Measurements from ENCODE around the gene KSR2. TPM values are rescaled to one million over a fixed set of nuclear protein-coding genes. Genes with fewer than 3 reads are reported as not detected.

Gene KSR2
- total and polyA plus RNA-seq, 2 of the 4 experiments (the other 2 are of a cell fraction) = not detected

DNA sequence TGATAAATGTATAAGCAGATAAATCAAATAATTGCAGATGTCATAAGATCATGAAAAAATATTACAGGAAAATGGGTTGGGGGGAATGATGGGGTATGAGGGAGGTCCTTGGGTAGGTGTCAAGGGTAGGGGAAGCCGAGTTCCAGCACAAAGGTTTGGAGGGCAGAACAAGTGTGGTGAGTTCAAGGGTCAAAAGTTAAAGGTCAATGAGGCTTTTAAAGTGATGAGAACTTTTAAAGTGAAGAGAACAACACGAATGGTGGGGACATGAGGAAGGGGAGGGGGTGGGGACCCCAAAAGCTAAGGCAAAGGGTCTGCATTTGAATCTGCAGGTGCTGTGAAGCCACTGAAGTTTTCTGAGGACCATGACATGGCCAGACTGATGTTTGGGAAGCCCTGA lies 406.8 kb downstream of the KSR2 start:
- no peak overlapping the region for H3K56ac ChIP-seq (ENCODE audit: extremely low read depth, insufficient read depth, low read length)

More for the DNA sequence above, 406.8 kb downstream of the KSR2 start:
- DNase-seq (no peak), ATAC-seq (ENCODE audit: low read depth) (no peak)
- H3K9ac ChIP-seq (ENCODE audit: low read depth, low read length) = no peak overlapping the region
- dilution Hi-C loops (cut with HindIII; ENCODE audit: low sequenced_read_pairs, unreplicated experiment) (no loop called here), intact Hi-C loops (cut with micrococcal nuclease) (no loop called here), in situ Hi-C loops (cut with MboI; ENCODE audit: low sequenced_read_pairs) (no loop called here)
- no peaks in the 10 kb centered on the region for H3K4me1 ChIP-seq (ENCODE audit: control insufficient read depth, insufficient read depth, low read length)
- no peak overlapping the region for H3K4ac ChIP-seq (ENCODE audit: low read depth, low read length)
- H4K5ac ChIP-seq (ENCODE audit: low read depth, low read length) = no peak overlapping the region
- TF ChIP-seq BHLHE40 (IDR thresholded peaks at IDR 0.05; ENCODE audit: low read depth, low read length) (no peak), RAD21 (IDR thresholded peaks at IDR 0.05; ENCODE audit: low read length) (no peak), MAZ (IDR thresholded peaks at IDR 0.05; ENCODE audit: borderline replicate concordance, low read depth, low read length) (no peak), CTCF (conservative IDR thresholded peaks at IDR 0.05; ENCODE audit: low read depth, low read length) (no peak), NFE2L2 (IDR thresholded peaks at IDR 0.05; ENCODE audit: low read depth, low read length) (no peak), CEBPB (IDR thresholded peaks at IDR 0.05; ENCODE audit: low read depth, low read length) (no peak)
- no peak overlapping the region for H4K8ac ChIP-seq (ENCODE audit: low read depth in 2 of 2, low read length in 2 of 2)
- ChIA-PET CTCF (interaction anchor here (0.6 kb wide), 1 partner anchor 174 kb away, joined by 3 read pairs; no protein-coding TSS in a partner anchor), POLR2A (ENCODE audit: unreplicated experiment) (no interaction called here)
- WGBS, 2 experiments (ENCODE audit: extremely low coverage in 2 of 2, insufficient read length in 1 of 2) = 17% methylated on average over 2 of the region's 2 CpGs; no CpG with 5 or more reads in 1 of the 2 experiments
- no peak overlapping the region for H2AK5ac ChIP-seq (ENCODE audit: low read depth, low read length)
- no peak overlapping the region for H2AK9ac ChIP-seq (replicated peaks; ENCODE audit: low read depth, low read length, poor library complexity)
- no peak overlapping the region for H4K91ac ChIP-seq (ENCODE audit: insufficient read depth, low read depth, low read length)
- H3K4me2 ChIP-seq (ENCODE audit: low read depth, low read length) = no peak overlapping the region
- no peak overlapping the region for H3K14ac ChIP-seq (replicated peaks; ENCODE audit: low read depth, low read length)
- no peak overlapping the region for H2BK20ac ChIP-seq (ENCODE audit: low read depth, low read length)
- no peaks in the 10 kb centered on the region for H3K9me1 ChIP-seq (ENCODE audit: insufficient read depth, low read length)
- no peak overlapping the region for H2AFZ ChIP-seq (replicated peaks; ENCODE audit: low read length, poor library complexity)
- H3K23ac ChIP-seq (ENCODE audit: low read depth, low read length) = no peak overlapping the region
- H3K18ac ChIP-seq (ENCODE audit: low read depth, low read length) = no peak overlapping the region
- H2BK15ac ChIP-seq (ENCODE audit: low read depth, low read length) = no peak overlapping the region
- H3K79me1 ChIP-seq (ENCODE audit: low read depth in 1 of 2, low read length in 2 of 2) = no peaks in the 10 kb centered on the region
- H2BK120ac ChIP-seq (ENCODE audit: low read depth, low read length) = no peak overlapping the region
- H3K9me3 ChIP-seq (ENCODE audit: control insufficient read depth, insufficient read depth, low read length) = peaks cover 16% of the 10 kb centered on the region
- no peaks in the 10 kb centered on the region for H3K36me3 ChIP-seq (ENCODE audit: control insufficient read depth, insufficient read depth, low read length)
- H3K27me3 ChIP-seq (ENCODE audit: control insufficient read depth, insufficient read depth, low read length) = no peaks in the 10 kb centered on the region
- no peak overlapping the region for H3K27ac ChIP-seq (ENCODE audit: insufficient read depth, low read length)
- H2BK5ac ChIP-seq (ENCODE audit: low read depth, low read length, poor library complexity, severe bottlenecking) = no peak overlapping the region
- no TSS peak for BruUV-seq (replicated peaks)
- H4K20me1 ChIP-seq (ENCODE audit: insufficient read depth, low read length) = no peaks in the 10 kb centered on the region
- H3K4me3 ChIP-seq (ENCODE audit: insufficient read depth, low read depth, low read length) = no peak overlapping the region

Data from IMR-90 (cell line).